Measurements from ENCODE around the gene NFATC2.

Gene NFATC2

DNA sequence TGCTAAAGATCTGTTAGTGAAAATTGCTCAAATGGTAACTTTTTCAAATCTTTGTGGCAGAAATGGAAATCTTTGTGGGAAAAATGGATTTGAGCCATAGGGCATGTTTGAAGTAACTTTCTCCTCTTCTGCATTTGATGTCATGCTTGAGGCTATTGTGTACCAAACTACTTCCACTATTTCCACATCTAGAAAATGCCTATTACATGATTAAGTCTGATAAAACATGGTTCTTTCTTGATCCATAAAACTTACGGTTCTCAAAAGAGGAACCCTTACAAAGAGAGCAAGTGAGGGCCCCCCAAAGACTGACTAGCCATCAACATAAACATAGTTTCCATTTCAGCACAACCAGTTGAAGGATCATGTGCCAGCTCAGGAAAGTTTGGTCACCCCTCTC is 150.6 kb downstream of the NFATC2 start:
- Histone ChIP-seq H3K27ac (no peak overlapping the region), H3K4me3 (ENCODE audit: low read depth, low read length) (no peak overlapping the region), H3K27me3 (replicated peaks) (no peaks in the 10 kb centered on the region), H3K36me3 (replicated peaks) (peaks cover 6% of the 10 kb centered on the region)
- no peak for DNase-seq
- in situ Hi-C loops (cut with HindIII; ENCODE audit: low pct_ligation_motif_present, low sequenced_read_pairs), result no loop called here
- TF ChIP-seq, protein P1, sequence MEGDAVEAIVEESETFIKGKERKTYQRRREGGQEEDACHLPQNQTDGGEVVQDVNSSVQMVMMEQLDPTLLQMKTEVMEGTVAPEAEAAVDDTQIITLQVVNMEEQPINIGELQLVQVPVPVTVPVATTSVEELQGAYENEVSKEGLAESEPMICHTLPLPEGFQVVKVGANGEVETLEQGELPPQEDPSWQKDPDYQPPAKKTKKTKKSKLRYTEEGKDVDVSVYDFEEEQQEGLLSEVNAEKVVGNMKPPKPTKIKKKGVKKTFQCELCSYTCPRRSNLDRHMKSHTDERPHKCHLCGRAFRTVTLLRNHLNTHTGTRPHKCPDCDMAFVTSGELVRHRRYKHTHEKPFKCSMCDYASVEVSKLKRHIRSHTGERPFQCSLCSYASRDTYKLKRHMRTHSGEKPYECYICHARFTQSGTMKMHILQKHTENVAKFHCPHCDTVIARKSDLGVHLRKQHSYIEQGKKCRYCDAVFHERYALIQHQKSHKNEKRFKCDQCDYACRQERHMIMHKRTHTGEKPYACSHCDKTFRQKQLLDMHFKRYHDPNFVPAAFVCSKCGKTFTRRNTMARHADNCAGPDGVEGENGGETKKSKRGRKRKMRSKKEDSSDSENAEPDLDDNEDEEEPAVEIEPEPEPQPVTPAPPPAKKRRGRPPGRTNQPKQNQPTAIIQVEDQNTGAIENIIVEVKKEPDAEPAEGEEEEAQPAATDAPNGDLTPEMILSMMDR (IDR thresholded peaks at IDR 0.05; ENCODE audit: low read depth, low read length, missing control alignments), result no peak

DNA sequence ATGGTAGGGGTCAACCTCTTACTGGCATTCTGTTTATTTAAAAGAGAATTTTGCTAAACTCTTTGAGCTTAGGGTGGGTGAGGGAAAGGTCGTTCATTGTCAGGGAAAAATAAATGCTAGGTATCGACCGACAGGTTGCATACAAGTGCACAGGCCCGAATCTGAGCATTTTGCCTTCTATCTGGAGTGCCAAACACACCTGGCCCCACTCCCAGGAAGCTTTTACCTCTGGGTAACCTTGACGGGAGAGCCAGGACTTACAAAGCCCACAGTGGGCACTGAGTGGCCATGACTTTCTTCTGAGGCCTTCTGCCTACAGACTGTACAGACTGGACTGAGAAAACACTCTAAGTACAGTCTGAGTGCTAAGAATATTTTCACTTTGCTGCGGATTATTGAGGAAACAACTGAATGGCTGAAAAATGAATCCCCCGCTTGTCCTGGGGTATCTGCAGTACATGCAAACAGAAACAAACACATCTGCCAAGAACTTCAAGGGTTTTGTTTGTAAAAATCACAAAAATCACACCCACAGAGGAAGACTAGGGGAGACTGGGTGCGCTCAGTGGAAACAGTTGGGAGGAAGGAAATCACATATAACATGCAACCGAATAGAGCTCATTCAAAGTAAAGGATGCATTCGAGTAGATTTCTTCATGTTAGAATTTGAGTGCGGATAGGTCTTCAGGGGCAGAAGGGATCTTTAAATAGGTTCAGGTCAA is 152.8 kb downstream of the NFATC2 start:
- Histone ChIP-seq H3K36me3 (replicated peaks) (peaks cover 6% of the 10 kb centered on the region), H3K27ac (no peak overlapping the region), H3K27me3 (replicated peaks) (no peaks in the 10 kb centered on the region), H3K4me3 (ENCODE audit: low read depth, low read length) (no peak overlapping the region)
- in situ Hi-C loops (cut with HindIII; ENCODE audit: low pct_ligation_motif_present, low sequenced_read_pairs), result loop anchor here (10.0 kb wide), 1 partner anchor 205 kb away; no protein-coding TSS in a partner anchor
- TF ChIP-seq, protein P1 (IDR thresholded peaks at IDR 0.05; ENCODE audit: low read depth, low read length, missing control alignments), result no peak
- DNase-seq, result no peak

DNA sequence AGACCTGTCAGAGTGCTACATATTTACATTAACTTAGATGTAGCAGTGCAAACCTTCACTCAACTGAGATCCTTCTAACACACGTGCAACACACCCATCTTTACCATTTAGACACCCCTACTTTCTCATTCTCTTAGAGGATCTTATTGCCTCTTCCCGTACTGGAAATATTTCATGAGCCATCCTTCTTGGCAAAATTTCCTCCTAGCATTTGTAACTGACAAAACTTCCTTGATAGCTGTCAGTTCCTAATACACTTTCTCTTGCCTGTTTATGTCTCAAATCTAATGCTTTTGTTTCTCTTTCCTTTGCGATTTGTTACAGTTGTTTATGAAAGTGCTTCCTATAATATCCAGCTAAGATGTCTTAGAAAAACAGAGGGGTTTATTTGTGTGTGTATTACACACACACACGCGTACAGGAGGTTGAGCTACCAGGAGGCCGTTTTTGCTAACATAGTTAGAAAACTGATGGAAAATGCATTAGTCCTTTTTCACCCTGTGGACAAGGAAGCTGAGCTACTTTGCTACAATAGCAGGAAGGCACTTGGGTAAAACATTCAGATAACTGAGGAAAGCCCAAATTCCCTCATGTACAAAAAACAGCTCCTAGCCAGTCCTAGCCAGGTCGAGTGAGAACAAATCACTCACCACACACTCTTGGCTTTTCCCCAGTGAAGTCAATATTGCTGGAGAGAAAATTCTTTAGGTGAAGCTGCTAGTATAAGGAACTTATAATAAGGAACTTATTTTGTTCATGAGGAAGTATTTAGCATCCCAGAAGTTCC is 153.6 kb downstream of the NFATC2 start:
- Histone ChIP-seq H3K27me3 (replicated peaks) (no peaks in the 10 kb centered on the region), H3K36me3 (replicated peaks) (peaks cover 6% of the 10 kb centered on the region), H3K27ac (peak overlapping the region; percentile 43), H3K4me3 (ENCODE audit: low read depth, low read length) (no peak overlapping the region)
- no peak for DNase-seq
- TF ChIP-seq, protein P1 (IDR thresholded peaks at IDR 0.05; ENCODE audit: low read depth, low read length, missing control alignments), result no peak
- in situ Hi-C loops (cut with HindIII; ENCODE audit: low pct_ligation_motif_present, low sequenced_read_pairs), result loop anchor here (10.0 kb wide), 1 partner anchor 206 kb away; no protein-coding TSS in a partner anchor

DNA sequence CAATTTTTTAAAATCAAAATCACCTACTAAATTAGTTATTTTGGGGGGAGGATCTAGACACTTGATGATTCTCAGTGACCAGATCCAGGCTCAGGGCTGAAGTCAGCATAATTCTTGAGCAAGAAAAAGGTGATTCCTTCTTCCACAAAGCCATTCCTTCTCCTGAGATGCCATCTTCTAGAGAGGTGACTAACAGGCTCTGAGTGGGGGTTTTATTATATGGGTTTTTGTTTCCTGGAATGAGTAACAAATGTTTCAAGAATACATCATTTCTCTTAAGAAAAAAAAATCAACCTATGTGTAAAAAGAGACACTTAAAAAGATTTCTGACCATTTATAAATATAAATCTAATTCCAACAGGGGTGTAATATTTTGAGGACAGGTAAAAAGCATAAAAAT is 154.3 kb downstream of the NFATC2 start:
- Histone ChIP-seq H3K27ac (peak overlapping the region; percentile 43), H3K27me3 (replicated peaks) (no peaks in the 10 kb centered on the region), H3K4me3 (ENCODE audit: low read depth, low read length) (no peak overlapping the region), H3K36me3 (replicated peaks) (peaks cover 6% of the 10 kb centered on the region)
- TF ChIP-seq, protein P1 (IDR thresholded peaks at IDR 0.05; ENCODE audit: low read depth, low read length, missing control alignments), result no peak
- in situ Hi-C loops (cut with HindIII; ENCODE audit: low pct_ligation_motif_present, low sequenced_read_pairs), result loop anchor here (10.0 kb wide), 1 partner anchor 207 kb away; no protein-coding TSS in a partner anchor
- no peak for DNase-seq

DNA sequence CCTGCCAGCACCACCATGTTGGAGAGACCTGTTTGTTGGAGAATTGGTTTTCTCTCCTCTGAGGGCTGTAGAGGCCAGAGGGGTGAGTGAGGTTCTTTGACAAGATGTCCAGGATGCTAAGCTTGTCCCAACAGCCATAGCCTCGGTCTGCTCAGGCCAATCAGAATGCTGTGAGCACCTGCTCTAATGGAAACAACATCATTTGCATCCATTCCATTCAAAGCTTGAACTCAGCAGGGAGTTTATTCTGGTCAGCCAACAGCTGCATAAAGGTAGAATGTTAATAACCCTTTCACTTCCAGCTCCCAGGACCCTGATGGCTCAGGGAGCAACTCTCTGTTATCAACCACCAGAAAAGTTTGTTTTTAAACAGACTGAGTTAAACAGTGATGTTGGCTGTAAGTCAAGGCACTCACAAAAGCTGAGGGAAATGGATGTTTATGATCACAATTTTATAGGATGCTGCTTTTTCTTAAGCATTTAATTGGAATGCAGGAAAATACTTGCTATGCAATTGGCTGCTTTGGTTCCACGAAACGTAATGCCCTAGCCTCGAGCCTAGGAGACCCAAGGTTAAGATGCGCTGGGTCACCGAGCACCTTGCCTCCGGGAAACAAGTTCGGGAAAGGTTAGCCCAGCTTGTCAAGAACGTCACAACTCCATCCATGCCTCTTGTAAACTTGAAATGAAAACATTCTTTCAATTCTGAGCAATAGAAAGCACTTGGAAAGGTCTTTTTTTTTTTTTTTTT is 155.2 kb downstream of the NFATC2 start:
- H3K27ac ChIP-seq, result no peak overlapping the region
- DNase-seq, result no peak
- TF ChIP-seq, protein P1 (IDR thresholded peaks at IDR 0.05; ENCODE audit: low read depth, low read length, missing control alignments), result no peak
- peaks cover under 1% of the 10 kb centered on the region for H3K36me3 ChIP-seq (replicated peaks)
- H3K4me3 ChIP-seq (ENCODE audit: low read depth, low read length), result no peak overlapping the region
- no peaks in the 10 kb centered on the region for H3K27me3 ChIP-seq (replicated peaks)
- in situ Hi-C loops (cut with HindIII; ENCODE audit: low pct_ligation_motif_present, low sequenced_read_pairs), result loop anchor here (10.0 kb wide), 1 partner anchor 208 kb away; no protein-coding TSS in a partner anchor
